Measurements from ENCODE around the gene MRPL52.

The MRPL52 gene

DNA sequence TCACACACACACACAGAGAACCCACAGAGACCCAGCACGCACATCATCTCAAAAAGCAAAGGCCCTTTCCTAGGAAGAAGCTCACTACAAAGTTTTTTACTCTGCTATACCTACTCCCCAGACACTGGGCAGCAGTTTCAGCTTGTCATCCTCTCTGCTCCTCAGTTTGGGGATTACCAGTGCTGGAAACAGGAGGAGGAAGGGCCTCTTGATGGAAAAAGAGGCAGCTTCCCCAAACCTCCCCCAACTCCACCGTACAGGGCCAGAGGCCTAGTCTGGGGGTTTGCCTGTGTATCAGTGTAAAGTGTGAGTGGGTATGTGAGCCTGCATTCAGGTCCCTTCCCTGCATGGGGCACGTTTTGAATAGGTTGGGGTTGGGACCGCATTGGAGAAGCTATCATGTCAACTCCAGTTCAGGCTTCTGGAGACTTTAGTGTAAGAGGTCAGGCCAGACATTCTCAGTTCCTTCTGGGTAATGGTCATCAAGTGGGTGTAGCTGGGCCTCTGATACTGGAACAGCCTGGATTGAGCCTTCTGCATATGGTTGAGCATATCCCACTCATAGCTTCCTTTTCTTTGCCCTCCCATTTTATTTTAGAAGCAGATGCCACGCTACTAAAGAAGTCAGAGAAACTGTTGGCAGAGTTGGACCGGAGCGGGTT, 54.5 kb downstream of the MRPL52 start:
- no peak for DNase-seq (ENCODE audit: low read depth)
- TF ChIP-seq, protein P1, sequence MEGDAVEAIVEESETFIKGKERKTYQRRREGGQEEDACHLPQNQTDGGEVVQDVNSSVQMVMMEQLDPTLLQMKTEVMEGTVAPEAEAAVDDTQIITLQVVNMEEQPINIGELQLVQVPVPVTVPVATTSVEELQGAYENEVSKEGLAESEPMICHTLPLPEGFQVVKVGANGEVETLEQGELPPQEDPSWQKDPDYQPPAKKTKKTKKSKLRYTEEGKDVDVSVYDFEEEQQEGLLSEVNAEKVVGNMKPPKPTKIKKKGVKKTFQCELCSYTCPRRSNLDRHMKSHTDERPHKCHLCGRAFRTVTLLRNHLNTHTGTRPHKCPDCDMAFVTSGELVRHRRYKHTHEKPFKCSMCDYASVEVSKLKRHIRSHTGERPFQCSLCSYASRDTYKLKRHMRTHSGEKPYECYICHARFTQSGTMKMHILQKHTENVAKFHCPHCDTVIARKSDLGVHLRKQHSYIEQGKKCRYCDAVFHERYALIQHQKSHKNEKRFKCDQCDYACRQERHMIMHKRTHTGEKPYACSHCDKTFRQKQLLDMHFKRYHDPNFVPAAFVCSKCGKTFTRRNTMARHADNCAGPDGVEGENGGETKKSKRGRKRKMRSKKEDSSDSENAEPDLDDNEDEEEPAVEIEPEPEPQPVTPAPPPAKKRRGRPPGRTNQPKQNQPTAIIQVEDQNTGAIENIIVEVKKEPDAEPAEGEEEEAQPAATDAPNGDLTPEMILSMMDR (IDR thresholded peaks at IDR 0.05; ENCODE audit: low read depth, low read length) = no peak
- TF ChIP-seq MYC (IDR thresholded peaks at IDR 0.05; ENCODE audit: low read depth, low read length) = no peak
- TF ChIP-seq POLR2A (IDR thresholded peaks at IDR 0.05; ENCODE audit: extremely low read depth, insufficient read length) = no peak
- TF ChIP-seq, protein P2, sequence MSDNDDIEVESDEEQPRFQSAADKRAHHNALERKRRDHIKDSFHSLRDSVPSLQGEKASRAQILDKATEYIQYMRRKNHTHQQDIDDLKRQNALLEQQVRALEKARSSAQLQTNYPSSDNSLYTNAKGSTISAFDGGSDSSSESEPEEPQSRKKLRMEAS (IDR thresholded peaks at IDR 0.05; ENCODE audit: low read depth, low read length) = no peak
- H3K4me3 ChIP-seq (ENCODE audit: low read depth, low read length) = no peak overlapping the region
